HG02623 (cell line): ENCODE results near the gene SSBP2.
"Not testable (repeated sequence)": the region's sequence is repeated elsewhere in the genome, so short reads cannot be mapped to it uniquely, and the experiment has no call there.

Experiments
- ATAC-seq: cut with Tn5 transposase; IDR thresholded peaks from one replicate; pipeline ENCODE4 v1.9.1; 2021; ENCODE audit warnings: moderate library complexity; ENCODE audit not compliant: unreplicated experiment

SSBP2 gene

DNA sequence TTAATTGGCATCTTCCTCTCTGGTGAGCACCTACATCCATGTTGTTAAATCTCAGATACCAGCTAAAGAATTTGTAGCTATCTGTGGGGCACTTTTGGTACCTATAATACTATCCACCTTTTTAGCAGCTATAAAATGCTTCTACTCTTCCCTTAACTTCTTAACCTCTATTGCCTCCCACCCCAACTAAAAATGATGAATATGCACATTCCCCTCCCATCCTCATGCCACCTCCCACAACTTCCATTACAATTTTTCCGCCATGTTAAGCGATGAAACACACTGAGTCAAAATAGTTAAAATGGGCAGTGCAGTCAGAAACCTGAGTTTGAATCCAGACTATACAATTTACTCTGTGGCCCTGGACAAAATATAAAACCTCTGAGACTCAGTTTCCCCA, 10.1 kb downstream of the SSBP2 start:
- ATAC-seq, result no peak

DNA sequence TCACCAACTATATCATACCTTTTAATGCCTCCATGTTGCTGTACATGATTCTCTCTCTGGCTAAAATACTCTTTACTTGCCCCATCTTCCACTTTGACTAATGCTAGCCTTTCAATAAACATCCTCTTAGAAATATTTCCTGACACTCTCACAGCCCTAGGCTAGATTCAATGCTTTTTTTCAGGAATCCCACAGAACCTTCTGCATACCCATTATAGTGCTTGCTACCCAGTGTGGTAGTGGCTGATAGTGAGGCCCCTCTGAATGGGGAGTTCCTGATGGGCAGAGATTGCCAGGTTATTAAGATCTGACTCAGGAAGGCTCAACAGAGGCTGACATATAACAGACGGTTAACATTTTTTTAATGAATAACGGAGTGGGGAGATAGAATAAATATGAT, 11.6 kb downstream of the SSBP2 start:
- ATAC-seq, result no peak

DNA sequence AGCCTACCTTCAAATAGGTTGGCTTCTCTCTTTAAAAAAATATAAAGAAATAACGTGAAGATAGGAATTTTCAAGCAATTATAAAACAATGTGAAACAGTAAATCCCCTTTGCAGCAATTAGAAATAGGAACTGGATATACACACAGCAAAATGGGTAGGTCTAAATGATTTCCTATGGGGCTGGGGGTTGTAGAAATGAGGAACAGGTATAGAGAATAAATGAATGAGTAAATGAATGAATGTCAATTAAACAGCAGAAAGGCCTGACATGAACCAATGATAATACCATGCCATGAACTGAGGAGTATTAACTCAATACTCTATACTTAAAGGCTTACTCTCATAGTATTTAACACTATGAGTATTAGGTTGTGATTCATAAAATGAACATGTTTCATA, 21.6 kb downstream of the SSBP2 start:
- no peak for ATAC-seq

DNA sequence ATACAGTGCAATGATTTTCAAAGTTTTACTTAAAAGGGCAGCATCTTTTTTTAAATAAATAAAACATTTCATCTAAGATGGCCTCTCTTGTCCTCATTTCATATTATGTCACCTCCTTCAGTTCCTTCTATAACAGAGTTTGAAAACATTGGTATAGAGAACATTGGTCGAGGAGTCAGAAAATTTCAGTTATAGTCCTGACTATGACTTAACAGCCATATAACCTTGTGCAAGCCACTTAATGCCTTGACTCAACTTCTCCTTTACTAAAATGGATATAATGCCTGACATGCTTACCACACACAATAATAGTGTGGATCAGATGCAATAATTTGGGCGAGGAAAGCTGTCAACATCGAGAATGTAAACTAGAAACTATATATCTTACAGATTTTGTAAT, 22.6 kb downstream of the SSBP2 start:
- no peak for ATAC-seq

DNA sequence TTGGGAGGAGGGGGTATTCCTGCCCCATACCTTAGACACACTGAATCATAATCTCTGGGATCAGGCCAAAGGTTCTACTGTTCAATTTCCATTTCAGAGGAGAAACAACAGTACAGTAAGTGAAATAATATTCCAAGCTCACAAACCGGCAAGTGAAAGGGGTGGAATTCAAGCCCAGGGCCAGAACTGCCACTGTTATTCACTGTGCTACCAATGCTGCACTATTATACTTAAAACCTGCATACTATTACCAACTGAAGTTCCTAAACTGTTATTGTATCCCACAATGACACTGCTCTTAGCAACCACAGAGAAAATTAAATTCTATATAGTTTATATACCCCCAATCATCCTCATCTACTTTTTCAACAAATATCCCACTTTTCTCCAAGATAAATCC, 24.6 kb downstream of the SSBP2 start:
- no peak for ATAC-seq

DNA sequence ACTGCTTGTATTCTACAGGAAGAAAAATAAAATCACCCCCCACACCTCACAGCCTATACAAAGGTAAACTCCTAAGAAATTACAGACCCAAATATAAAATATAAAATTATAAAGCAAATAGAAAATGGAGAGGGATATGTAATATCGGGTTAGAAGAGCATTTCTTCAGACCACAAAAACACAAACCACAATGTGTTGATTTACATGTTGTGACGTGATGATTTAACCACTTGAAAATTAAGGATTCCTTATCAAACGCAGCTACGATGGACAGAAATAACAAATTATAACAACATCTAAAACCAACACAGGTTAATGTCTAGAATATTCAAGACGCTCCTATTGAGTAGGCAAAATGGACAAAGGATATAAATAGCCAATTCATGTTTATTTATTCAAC, 26.3 kb downstream of the SSBP2 start:
- ATAC-seq, result no peak

DNA sequence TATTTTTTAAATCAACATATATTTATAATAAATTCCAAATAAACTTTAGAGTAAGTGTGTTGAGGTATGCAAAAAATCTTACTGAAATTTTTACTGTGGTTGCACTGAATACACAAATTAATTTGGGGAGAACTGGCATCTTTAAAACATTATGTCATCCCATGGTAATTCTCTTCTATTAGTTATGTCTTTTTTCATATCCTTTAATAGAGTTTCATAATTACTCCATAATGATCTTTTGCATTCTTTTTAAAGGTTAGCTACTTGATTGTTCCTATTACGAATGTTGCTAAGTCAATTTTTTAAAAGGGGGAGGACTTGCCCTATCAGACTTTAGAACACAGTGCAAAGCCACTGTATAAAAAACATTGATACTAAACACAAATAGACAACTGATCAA, 26.8 kb downstream of the SSBP2 start:
- no peak for ATAC-seq

DNA sequence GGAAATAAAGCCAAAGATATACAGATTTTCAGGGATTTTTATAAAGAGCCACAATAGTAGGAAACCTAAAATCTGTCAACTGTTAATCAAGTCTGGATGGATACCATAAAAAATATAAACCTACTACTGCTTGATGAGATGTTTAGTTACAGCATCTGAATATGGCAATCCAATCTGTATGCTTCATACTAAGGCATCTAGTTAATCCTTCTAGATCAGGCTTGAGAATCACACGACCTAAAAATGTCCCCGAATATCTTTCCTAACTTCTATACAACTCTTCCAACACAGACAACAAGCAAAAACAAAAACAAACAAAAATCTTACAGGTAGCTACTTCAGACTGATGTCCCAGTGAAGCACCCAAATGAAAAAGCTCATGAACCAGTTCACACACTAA, 29.8 kb downstream of the SSBP2 start:
- no peak for ATAC-seq

DNA sequence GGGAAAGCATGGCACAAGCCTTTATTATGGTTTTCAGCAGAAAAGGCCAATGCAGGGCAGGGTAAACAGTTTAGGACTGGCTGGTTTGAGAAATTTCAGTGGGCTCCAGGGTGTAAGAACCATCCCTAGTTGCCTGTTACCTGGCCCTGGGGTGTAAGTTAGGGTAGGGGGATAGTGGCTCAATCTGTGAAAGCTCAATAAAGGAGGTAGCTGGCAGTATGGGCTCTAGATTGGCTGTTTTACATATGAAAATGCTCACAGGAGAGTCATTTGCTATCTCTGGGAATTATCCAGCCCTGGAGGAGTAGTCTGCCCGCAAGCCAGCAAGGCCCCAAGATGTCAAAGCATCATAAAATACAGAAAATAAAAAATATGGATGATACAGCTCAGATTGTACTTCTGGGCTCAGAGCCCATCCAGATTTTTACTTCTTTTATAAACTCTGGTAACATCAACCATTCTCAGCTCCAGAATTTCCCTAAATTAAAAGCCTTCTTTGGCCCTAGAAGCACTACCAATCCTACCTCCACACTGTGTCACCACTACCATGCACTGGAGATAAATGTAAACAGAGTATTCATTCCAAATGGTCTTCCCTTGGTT, 31.1 kb downstream of the SSBP2 start:
- ATAC-seq, result no peak

DNA sequence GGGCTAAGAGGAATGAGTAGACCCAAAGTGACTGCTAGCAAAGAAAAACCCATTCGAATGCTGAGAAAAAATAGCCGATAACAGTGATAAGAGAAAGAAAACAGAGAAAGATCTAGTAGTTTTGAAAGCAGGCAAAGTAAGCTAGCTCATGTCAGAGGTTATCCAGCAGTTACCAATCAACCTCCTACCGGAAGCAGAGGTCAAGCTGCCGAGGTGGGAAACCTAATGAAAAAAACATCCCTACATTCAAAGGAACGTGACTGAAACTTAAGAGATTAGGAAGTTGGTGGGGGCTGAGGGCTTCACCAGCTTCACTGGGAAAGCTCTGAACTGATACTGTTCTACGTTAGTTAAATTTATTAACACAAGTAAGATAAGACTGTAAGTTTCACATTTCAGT, 32.6 kb downstream of the SSBP2 start:
- no peak for ATAC-seq

DNA sequence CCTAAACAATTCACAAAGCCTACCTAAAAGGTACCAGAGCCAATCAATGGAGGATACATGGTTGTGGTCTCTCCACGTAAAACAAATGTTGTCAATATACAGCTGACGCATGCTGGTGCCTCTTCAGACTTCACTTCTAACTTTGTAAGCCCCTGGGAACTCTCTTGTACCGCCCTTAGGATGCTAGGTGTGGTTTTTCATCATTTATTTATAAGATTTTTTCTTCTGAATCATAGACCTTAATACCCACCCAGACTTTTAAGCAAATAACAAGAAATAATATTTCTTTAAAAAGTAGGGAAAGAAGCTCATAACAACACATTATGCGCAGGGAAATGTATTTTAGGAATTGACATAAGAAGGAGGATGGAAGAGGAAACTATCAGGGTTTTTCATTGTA, 33.0 kb downstream of the SSBP2 start:
- no peak for ATAC-seq

DNA sequence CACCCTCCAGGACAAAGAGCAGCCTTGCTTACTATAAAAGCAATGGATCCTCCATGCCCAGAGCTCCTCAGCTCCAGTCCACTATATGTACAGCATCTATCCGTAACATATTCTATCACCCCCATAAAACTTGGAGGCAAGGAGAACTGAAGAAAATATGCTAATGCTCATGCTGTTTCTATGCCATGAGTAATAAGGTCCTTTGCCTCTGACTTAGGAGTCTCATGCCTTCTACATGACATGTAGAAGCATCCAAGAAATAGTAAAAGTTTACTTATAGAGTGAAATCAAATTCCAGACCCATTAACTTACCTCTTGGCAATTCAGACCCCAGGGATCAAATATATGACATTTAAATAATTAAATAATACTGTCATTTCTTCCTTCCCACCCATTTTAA, 33.7 kb downstream of the SSBP2 start:
- ATAC-seq, result no peak

DNA sequence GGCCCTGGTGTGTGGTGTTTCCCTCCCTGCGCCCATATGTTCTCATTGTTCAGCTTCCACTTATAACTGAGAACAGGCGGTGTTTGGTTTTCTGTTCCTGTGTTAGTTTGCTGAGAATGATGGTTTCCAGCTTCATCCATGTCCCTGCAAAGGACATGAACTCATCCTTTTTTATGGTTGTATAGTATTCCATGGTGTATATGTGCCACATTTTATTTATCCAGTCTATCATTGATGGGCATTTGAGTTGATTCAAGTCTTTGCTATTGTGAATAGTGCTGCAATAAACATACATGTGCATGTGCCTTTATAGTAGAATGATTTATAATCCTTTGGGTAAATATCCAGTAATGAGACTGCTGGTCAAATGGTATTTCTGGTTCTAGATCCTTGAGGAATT, 36.8 kb downstream of the SSBP2 start:
- not testable (repeated sequence) for ATAC-seq

DNA sequence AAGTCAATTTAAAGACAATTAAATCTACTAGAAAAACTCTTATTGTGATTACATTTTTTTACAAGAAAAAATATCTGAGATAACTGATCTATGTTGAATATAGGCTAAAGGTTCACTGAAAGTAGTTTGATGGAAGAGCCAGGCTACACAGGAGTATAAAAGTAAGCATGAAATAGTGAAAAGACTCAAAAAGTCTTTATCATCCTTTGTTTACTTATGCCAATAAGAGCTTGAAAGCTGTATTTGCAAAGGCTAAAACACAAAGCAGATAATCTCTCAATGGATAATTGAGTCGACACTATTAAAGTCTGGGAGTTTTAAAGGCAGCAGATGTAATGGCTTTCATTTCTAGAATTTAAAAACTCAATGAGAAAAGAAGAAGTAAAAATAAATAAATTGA, 42.0 kb downstream of the SSBP2 start:
- no peak for ATAC-seq

DNA sequence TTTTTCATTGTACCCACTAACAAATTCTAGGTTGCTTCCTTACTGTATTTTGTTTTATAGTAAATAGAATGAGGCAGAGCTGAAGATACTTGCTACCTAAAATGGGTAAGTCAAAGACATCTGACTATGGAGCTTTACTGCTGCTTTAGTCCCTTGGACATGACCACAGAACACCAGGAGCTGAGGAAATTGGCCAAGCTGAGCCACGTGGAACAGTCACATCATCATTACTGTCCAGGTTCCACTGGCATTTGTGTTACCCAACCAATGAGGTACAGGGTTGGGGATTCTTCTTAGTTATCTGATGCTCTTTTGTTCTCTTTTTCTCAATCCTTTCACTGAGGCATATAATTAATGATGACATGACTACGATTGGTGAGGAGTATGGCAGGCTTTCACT, 47.1 kb downstream of the SSBP2 start:
- ATAC-seq, result no peak

DNA sequence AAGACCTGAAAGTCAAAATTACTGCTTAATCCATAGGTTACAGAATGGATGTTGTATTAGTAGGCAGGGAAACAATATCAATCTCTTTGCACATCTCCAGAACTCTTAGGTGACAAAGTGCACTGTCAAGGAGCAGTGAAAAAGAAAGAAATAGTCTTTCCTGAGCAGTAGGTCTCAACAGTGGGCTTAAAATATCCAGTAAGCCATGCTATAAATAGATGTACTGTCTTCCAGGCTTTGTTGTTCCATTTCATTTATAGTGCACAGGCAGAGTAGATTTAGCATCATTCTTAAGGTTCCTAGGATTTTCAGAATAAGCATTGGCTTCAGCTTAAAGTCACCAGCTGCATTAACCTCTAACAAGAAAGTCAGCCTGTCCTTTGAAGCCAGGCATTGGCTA, 50.7 kb downstream of the SSBP2 start:
- no peak for ATAC-seq

DNA sequence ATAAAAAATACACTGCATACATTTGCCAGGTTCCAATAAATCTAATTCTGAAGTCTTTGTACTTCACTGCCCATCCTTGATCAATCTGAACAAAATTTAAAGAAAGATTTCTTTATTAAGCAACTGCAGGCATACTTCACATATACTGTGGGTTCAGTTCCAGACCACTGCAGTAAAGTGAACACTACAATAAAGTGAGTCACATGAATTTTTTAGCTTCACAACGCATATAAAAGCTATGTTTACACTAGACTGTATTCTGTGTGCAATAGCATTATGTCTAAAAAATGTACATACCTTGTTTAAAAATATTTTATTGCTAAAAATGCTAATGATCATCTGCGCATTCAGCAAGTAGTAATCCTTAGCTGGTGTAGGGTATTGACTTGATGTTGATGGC, 52.1 kb downstream of the SSBP2 start:
- ATAC-seq, result no peak

DNA sequence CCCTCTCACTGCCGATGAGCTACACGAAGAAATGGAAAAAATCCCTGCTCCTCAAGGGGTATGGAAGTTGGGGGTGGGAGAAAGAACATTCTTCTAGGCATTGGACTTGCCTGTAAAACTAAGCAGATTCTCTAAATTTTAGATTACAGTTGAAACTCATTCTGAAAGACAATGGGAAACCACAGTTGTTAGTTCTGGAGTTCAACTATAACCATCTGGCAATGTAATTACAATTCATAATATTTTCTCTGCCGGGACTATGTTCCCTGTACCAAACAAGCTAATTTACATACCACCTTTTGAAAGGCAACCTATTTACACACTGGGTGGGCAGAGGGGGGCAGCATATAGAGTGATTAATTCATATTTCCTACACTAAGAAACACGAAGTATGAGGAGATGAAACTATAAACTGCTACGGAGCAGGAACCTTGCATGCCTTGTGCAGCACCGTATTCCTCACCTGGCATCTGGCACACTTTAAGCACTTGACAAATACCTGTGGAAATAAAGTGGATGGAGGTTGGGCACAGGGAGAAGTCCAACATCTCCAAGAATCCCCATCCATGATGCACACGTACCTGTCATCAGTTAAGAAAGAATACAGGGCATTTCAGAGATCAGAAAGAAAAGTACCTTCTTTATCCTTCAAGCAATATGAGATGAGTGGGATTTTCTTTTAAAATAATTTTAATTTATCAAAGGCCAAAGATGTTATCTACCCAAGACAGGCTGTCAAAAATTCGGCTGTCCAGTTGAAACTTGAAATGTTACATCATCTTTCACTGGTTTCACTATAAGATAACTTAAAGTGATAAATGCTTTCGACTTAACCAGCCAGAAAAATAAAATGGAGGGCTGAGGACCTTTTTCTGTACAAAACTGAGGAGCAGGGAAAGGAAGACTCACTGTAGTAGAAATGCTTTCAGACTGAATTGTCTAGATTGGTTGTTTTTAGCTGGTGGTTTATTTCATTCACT, 54.2 kb downstream of the SSBP2 start:
- ATAC-seq, result no peak

DNA sequence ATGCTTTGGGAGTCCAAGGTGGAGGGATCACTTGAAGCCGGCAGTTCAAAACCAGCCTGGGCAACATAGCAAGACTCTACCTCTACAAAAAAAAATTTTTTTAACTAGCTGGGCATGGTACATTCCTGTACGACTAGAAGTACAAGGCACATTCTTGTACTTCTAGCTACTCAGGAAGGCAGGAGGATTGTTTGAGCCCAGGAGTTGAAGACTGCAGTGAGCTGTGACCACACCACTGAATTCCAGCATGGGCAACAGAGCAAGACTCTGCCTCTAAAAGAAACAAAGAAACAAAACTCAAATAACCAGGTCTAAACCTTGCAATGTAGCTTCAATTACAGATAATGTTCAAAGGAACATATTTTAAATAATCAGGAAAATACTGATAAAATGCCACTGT, 56.2 kb downstream of the SSBP2 start:
- no peak for ATAC-seq

DNA sequence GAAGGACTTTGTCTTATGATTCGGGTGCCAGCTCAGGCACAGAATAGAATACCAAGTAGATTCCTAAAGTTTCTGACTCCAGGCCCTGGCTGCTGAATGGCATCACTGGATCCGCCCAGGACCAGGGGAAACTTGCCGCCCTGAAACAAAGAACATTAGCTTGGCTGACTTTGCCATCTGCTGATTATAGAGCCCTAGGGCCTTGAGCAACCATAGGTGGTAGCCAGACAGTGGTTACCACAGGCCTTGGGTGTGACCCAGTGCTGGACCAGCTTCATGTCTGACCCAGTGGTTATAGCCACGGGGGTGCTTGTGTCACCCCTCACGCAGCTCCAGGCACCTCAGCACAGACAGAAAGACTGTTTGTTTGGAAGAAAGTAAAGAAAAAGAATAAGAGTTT, 62.7 kb downstream of the SSBP2 start:
- ATAC-seq, result no peak

DNA sequence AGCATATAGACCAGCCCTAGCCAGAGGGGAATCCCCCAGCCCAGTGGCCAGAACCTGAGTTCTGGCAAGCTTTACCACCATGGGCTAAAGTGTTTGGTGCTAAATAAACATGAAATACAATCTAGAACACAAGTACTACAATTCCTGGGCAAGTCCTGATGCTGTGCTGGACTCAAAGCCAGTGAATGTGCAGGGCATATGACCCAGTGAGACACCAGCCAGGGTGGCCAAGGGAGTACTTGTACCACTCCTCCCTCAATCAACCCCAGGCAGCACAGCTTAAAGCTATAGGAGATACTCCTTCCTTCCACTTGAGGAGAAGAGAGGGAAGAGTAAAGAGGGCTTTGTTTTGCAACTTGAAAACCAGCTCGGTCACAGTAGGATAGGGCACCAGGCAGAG, 63.6 kb downstream of the SSBP2 start:
- no peak for ATAC-seq

DNA sequence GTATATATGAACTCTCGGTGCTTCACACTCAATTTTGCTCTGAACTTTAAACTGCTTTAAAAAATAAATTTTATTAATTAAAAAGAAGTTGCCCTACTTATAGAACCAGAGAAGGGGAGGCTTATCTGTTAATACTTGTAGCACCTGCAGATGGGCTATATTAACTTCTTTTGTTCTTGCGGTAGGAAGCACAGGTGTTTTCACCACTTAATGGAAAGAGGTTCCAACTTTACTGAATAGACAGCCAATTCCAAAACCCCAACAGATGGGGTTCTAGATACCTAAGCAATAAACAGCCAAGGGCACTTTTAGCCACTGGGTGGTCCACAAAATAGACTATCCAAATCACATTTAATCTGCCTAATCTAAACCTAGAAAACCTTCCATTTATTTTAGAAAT, 65.4 kb downstream of the SSBP2 start:
- no peak for ATAC-seq

DNA sequence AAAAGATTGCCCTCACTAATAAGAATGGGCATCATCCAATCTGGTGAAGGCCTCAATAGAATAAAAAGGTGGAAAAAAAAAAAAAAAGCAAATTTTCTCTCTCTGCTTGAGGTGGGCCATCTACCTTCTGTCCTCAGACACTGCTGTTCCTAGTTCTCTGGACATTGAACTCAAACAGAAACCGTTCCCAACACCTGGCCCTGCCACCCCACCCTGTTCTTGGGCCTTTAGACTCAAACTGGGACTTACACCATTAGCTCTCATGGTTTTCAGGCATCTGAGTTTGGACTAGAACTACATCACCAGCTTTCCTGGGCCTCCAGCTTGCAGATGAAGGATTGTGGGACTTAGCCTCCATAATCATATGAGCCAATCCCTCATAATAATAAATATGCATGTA, 71.0 kb downstream of the SSBP2 start:
- ATAC-seq, result no peak
